ENCODE data around the gene NAGA. TPM values are rescaled to one million over a fixed set of nuclear protein-coding genes. Genes with fewer than 3 reads are reported as not detected.

The NAGA gene
- total and polyA plus RNA-seq, 2 experiments from 2014 or later = 24.6 to 31.1 TPM

- H3K4me3 ChIP-seq = no peak overlapping the region
- no peaks in the 10 kb centered on the region for H4K20me1 ChIP-seq (ENCODE audit: insufficient read depth, poor library complexity, severe bottlenecking)
- no peaks in the 10 kb centered on the region for H3K9me2 ChIP-seq (replicated peaks; ENCODE audit: insufficient read depth)
- peak overlapping the region; percentile 37 for H3K27ac ChIP-seq
- H3K9me3 ChIP-seq (ENCODE audit: low read depth) = no peaks in the 10 kb centered on the region
- H3K36me3 ChIP-seq (replicated peaks; ENCODE audit: insufficient read depth, low read depth) = no peaks in the 10 kb centered on the region
- no peak overlapping the region for H3K4me2 ChIP-seq
- H3K79me2 ChIP-seq = no peaks in the 10 kb centered on the region
- no peak overlapping the region for H2AFZ ChIP-seq
- peaks cover 7% of the 10 kb centered on the region for H3K27me3 ChIP-seq
- WGBS (ENCODE audit: low lambda C conversion rate, missing lambda C conversion rate) = 65% methylated on average over 2 of the region's 2 CpGs
- DNase-seq (ENCODE audit: low spot score) = no peak
- no peak for TF ChIP-seq EZH2 (IDR thresholded peaks at IDR 0.05; ENCODE audit: borderline replicate concordance)
- H3K4me1 ChIP-seq (ENCODE audit: insufficient read depth) = no peaks in the 10 kb centered on the region
Observed at GRCh38 chr22:42021571-42021970, 49.0 kb downstream of the NAGA start.

DNA sequence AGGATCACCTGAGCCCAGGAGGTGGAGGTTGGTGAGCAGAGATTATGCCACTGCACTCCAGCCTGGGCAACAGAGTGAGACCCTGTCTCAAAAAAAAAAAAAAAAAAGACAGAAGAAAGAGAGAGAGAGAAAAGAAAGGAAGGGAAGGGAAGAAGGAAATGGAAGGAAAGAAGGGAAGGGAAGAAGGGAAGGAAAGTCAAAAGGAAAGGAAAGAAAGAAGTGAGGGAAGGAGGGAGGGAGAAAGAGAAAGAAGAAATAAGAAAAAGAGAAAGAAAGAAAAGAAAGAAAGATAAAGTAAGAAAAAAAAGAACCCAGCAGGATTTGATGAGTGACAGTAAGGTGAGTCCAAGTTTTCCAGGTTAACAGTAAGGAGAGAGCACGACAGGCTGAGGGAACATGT, 52.4 kb downstream of the NAGA start:
- Histone ChIP-seq H3K9me2 (replicated peaks; ENCODE audit: insufficient read depth) (no peaks in the 10 kb centered on the region), H3K79me2 (no peaks in the 10 kb centered on the region), H3K27ac (no peak overlapping the region), H4K20me1 (ENCODE audit: insufficient read depth, poor library complexity, severe bottlenecking) (no peaks in the 10 kb centered on the region), H2AFZ (no peak overlapping the region), H3K9me3 (ENCODE audit: low read depth) (no peaks in the 10 kb centered on the region), H3K4me3 (no peak overlapping the region), H3K27me3 (peaks cover 7% of the 10 kb centered on the region), H3K36me3 (replicated peaks; ENCODE audit: insufficient read depth, low read depth) (no peaks in the 10 kb centered on the region), H3K4me2 (no peak overlapping the region), H3K4me1 (ENCODE audit: insufficient read depth) (no peaks in the 10 kb centered on the region)
- 53% methylated on average over 1 of the region's 1 CpG for WGBS (ENCODE audit: low lambda C conversion rate, missing lambda C conversion rate)
- DNase-seq (ENCODE audit: low spot score) = no peak
- no peak for TF ChIP-seq EZH2 (IDR thresholded peaks at IDR 0.05; ENCODE audit: borderline replicate concordance)
- no peak for TF ChIP-seq EZH2phosphoT487 (IDR thresholded peaks at IDR 0.05; ENCODE audit: low read depth, severe bottlenecking, unreplicated experiment)
- no peak for TF ChIP-seq CTCF (IDR thresholded peaks at IDR 0.05; ENCODE audit: poor library complexity)

- 66% methylated on average over 9 of the region's 10 CpGs for WGBS (ENCODE audit: low lambda C conversion rate, missing lambda C conversion rate)
- TF ChIP-seq EZH2phosphoT487 (IDR thresholded peaks at IDR 0.05; ENCODE audit: low read depth, severe bottlenecking, unreplicated experiment) (no peak), EZH2 (IDR thresholded peaks at IDR 0.05; ENCODE audit: borderline replicate concordance) (no peak), CTCF (IDR thresholded peaks at IDR 0.05; ENCODE audit: poor library complexity) (no peak)
- H2AFZ ChIP-seq = no peak overlapping the region
- H3K36me3 ChIP-seq (replicated peaks; ENCODE audit: insufficient read depth, low read depth) = no peaks in the 10 kb centered on the region
- no peaks in the 10 kb centered on the region for H3K9me2 ChIP-seq (replicated peaks; ENCODE audit: insufficient read depth)
- H3K4me1 ChIP-seq (ENCODE audit: insufficient read depth) = no peaks in the 10 kb centered on the region
- no peak overlapping the region for H3K4me3 ChIP-seq
- no peaks in the 10 kb centered on the region for H4K20me1 ChIP-seq (ENCODE audit: insufficient read depth, poor library complexity, severe bottlenecking)
- no peaks in the 10 kb centered on the region for H3K79me2 ChIP-seq
- no peaks in the 10 kb centered on the region for H3K9me3 ChIP-seq (ENCODE audit: low read depth)
- peaks cover 7% of the 10 kb centered on the region for H3K27me3 ChIP-seq
- DNase-seq (ENCODE audit: low spot score) = no peak
- no peak overlapping the region for H3K27ac ChIP-seq
- H3K4me2 ChIP-seq = no peak overlapping the region
Observed at GRCh38 chr22:42016111-42016510, 54.5 kb downstream of the NAGA start.

GRCh38 chr22:42013385-42013784, 57.2 kb downstream of the NAGA start:
- no peak overlapping the region for H2AFZ ChIP-seq
- WGBS (ENCODE audit: low lambda C conversion rate, missing lambda C conversion rate) = 78% methylated on average over 4 of the region's 4 CpGs
- H3K4me1 ChIP-seq (ENCODE audit: insufficient read depth) = no peaks in the 10 kb centered on the region
- H3K27ac ChIP-seq = no peak overlapping the region
- no peak overlapping the region for H3K4me3 ChIP-seq
- H3K79me2 ChIP-seq = no peaks in the 10 kb centered on the region
- no peaks in the 10 kb centered on the region for H3K9me2 ChIP-seq (replicated peaks; ENCODE audit: insufficient read depth)
- no peaks in the 10 kb centered on the region for H4K20me1 ChIP-seq (ENCODE audit: insufficient read depth, poor library complexity, severe bottlenecking)
- H3K9me3 ChIP-seq (ENCODE audit: low read depth) = peaks cover 8% of the 10 kb centered on the region
- TF ChIP-seq CTCF (IDR thresholded peaks at IDR 0.05; ENCODE audit: poor library complexity) (no peak), EZH2 (IDR thresholded peaks at IDR 0.05; ENCODE audit: borderline replicate concordance) (no peak)
- no peak for DNase-seq (ENCODE audit: low spot score)
- H3K27me3 ChIP-seq = peaks cover 3% of the 10 kb centered on the region
- H3K36me3 ChIP-seq (replicated peaks; ENCODE audit: insufficient read depth, low read depth) = no peaks in the 10 kb centered on the region
- H3K4me2 ChIP-seq = no peak overlapping the region
